Stomach (tissue), 9 donors: Measurements from ENCODE around the gene SHC1. TPM values are rescaled to one million over a fixed set of nuclear protein-coding genes. Genes with fewer than 3 reads are reported as not detected.

ENCODE experiments used
- DNase-seq, 2 donors: peaks; one replicate each; pipeline versions ENCODE4 v3.0.0 to v3.0.0-alpha.2; 2013 to 2019
- H3K27ac ChIP-seq, 5 donors: fragments of 200-600 bp in 4 of 5; sonication (generic) in 4 of 5; one replicate each; pipeline ENCODE4 v1.5.1; 2013 to 2019; ENCODE audit warnings: mild to moderate bottlenecking in 1 of 5, moderate library complexity in 1 of 5
- H3K27me3 ChIP-seq, 3 donors: fragments of 200-600 bp; sonication (generic); one replicate each; pipeline ENCODE4 v1.5.1; 2017 to 2019; ENCODE audit warnings: mixed run types in 1 of 3
- H3K36me3 ChIP-seq, 4 donors: fragments of 200-600 bp; sonication (generic); 1 replicate in 3 of 4; 2 replicates in 1 of 4; pipeline ENCODE4 v1.5.1; 2016 to 2019
- H3K4me1 ChIP-seq, 4 donors: fragments of 200-600 bp; sonication (generic); one replicate each; pipeline ENCODE4 v1.5.1; 2016 to 2019
- H3K4me3 ChIP-seq, 4 donors: fragments of 200-600 bp; sonication (generic) in 3 of 4; one replicate each; pipeline ENCODE4 v1.5.1; 2016 to 2019; ENCODE audit warnings: mild to moderate bottlenecking in 1 of 4
- H3K9me3 ChIP-seq, 4 donors: fragments of 200-600 bp; sonication (generic); one replicate each; pipeline ENCODE4 v1.5.1; 2016 to 2019
- CTCF ChIP-seq, 7 experiments: fragments of 450-650 bp in 4 of 7; fragments of 200-600 bp in 3 of 7; sonication (generic) in 3 of 7; IDR thresholded peaks; one replicate each; pipeline ENCODE4 v1.5.1; 2016 to 2019; ENCODE audit warnings: antibody characterized with exemption in 7 of 7, control low read depth in 2 of 7, mild to moderate bottlenecking in 1 of 7
- EP300 ChIP-seq: sonication (generic); formaldehyde crosslinking; IDR thresholded peaks from one replicate; pipeline ENCODE4 v1.6.1; 2017; ENCODE audit warnings: antibody characterized with exemption
- POLR2A ChIP-seq, 4 donors: fragments of 450-650 bp; IDR thresholded peaks; one replicate each; pipeline ENCODE4 v1.6.1; 2016; ENCODE audit warnings: antibody characterized with exemption in 4 of 4, control low read depth in 2 of 4, mild to moderate bottlenecking in 1 of 4, moderate library complexity in 1 of 4
- POLR2AphosphoS5 ChIP-seq, 3 donors: sonication (generic); formaldehyde crosslinking; IDR thresholded peaks; one replicate each; pipeline ENCODE4 v1.6.1; 2016; ENCODE audit warnings: antibody characterized with exemption in 3 of 3
- WGBS, 5 donors: extraction: QIAGEN DNeasy Blood & Tissue Kit in 3 of 5; methylation state at CpG; one replicate each; pipeline versions ENCODE4 v1.1.5 to v1.1.7; 2013 to 2018; 5-methylcytosine and 5-hydroxymethylcytosine counted together
- intact Hi-C: fragments of 100-400 bp; cut with DNase I; formaldehyde crosslinking; loops from one replicate; pipeline ENCODE4 v1.15.1; 2023; ENCODE audit warnings: low total_unique reads
- polyA plus RNA-seq, 3 donors: library from polyadenylated mRNA; stranded (reverse); fragments of 200-250 nt; gene quantifications; one replicate each; pipeline ENCODE4 v1.2.3, GENCODE V29; 2013
- total RNA-seq, 5 donors: library from RNA; depleted of rRNA; stranded (reverse); fragments of >200 nt; gene quantifications; one replicate each; pipeline versions ENCODE4 v1.1.0 to v1.2.3, GENCODE V29; 2014 to 2016
- donor health status: healthy with polysubstance abuse.
- donor health status: Bipolar disorder and iron deficiency.
- donor health status: healthy.

SHC1 gene
- total and polyA plus RNA-seq, 8 donors = 23.2 to 81.1 (median 58.0) TPM

GRCh38 chr1:155012026-155012546 is 41.5 kb upstream of the SHC1 start:
- no peak for TF ChIP-seq EP300
- TF ChIP-seq POLR2AphosphoS5 (IDR thresholded peaks at IDR 0.05) = no peak
- Histone ChIP-seq H3K27ac (peak overlapping the region; percentile 64 to 100 (median 99)), H3K4me1 (peaks cover 78 to 100% (median 95%) of the 10 kb centered on the region in 4 donors), H3K36me3 (peaks cover 28 to 53% (median 44%) of the 10 kb centered on the region in 4 donors), H3K4me3 (peak overlapping the region in 1 of 4 donors; percentile 47), H3K27me3 (no peaks in the 10 kb centered on the region), H3K9me3 (no peaks in the 10 kb centered on the region)
- DNase-seq = peak; percentile 70 to 91
- intact Hi-C loops = loop anchor here (10.0 kb wide), 1 partner anchor 47 kb away; the partner anchor contains the start of gene PYGO2
- WGBS, 5 donors = 12 to 32% (median 15%) methylated on average over 9 of the region's 9 CpGs

GRCh38 chr1:155011437-155012025 is 41.0 kb upstream of the SHC1 start:
- 60 to 78% (median 67%) methylated on average over 3 to 6 of the region's 6 CpGs for WGBS, 5 donors
- no peak for TF ChIP-seq POLR2AphosphoS5 (IDR thresholded peaks at IDR 0.05)
- no peak for TF ChIP-seq POLR2A (IDR thresholded peaks at IDR 0.05)
- TF ChIP-seq EP300 = no peak
- TF ChIP-seq CTCF (IDR thresholded peaks at IDR 0.05) = no peak
- Histone ChIP-seq H3K4me1 (peaks cover 78 to 100% (median 95%) of the 10 kb centered on the region in 4 donors), H3K27me3 (no peaks in the 10 kb centered on the region), H3K27ac (peak overlapping the region; percentile 64 to 100 (median 99)), H3K4me3 (peak overlapping the region in 2 of 4 donors; percentile 42 to 47), H3K36me3 (peaks cover 27 to 49% (median 41%) of the 10 kb centered on the region in 4 donors), H3K9me3 (no peaks in the 10 kb centered on the region)
- DNase-seq = no peak
- intact Hi-C loops = loop anchor here (10.0 kb wide), 1 partner anchor 47 kb away; the partner anchor contains the start of gene PYGO2

GRCh38 chr1:155011004-155011416 is 40.5 kb upstream of the SHC1 start:
- Histone ChIP-seq H3K4me3 (peak overlapping the region in 2 of 4 donors; percentile 42 to 47), H3K27ac (peak overlapping the region; percentile 64 to 100 (median 99)), H3K4me1 (peaks cover 79 to 100% (median 95%) of the 10 kb centered on the region in 4 donors), H3K9me3 (no peaks in the 10 kb centered on the region), H3K27me3 (no peaks in the 10 kb centered on the region), H3K36me3 (peaks cover 22 to 44% (median 36%) of the 10 kb centered on the region in 4 donors)
- DNase-seq = no peak
- TF ChIP-seq EP300 (no peak), CTCF (IDR thresholded peaks at IDR 0.05) (no peak), POLR2AphosphoS5 (IDR thresholded peaks at IDR 0.05) (no peak), POLR2A (IDR thresholded peaks at IDR 0.05) (no peak)
- WGBS, 5 donors = 52 to 72% (median 57%) methylated on average over 5 of the region's 5 CpGs
- intact Hi-C loops = loop anchor here (10.0 kb wide), 1 partner anchor 46 kb away; the partner anchor contains the start of gene PYGO2

GRCh38 chr1:155010211-155010918 is 39.8 kb upstream of the SHC1 start:
- H3K4me3 ChIP-seq = peak overlapping the region in 2 of 4 donors; percentile 42 to 47
- H3K27me3 ChIP-seq = no peaks in the 10 kb centered on the region
- peaks cover 17 to 38% (median 30%) of the 10 kb centered on the region in 4 donors for H3K36me3 ChIP-seq
- DNase-seq = no peak
- WGBS, 5 donors = 35 to 55% (median 39%) methylated on average over 10 to 11 of the region's 11 CpGs
- no peaks in the 10 kb centered on the region for H3K9me3 ChIP-seq
- intact Hi-C loops = loop anchor here (10.0 kb wide), 1 partner anchor 46 kb away; the partner anchor contains the start of gene PYGO2
- H3K4me1 ChIP-seq = peaks cover 85 to 100% (median 95%) of the 10 kb centered on the region in 4 donors
- TF ChIP-seq POLR2AphosphoS5 (IDR thresholded peaks at IDR 0.05) (no peak), EP300 (no peak), POLR2A (IDR thresholded peaks at IDR 0.05) (no peak), CTCF (IDR thresholded peaks at IDR 0.05) (no peak)
- H3K27ac ChIP-seq = peak overlapping the region; percentile 96 to 100 (median 99)
